DND-41 (cell line): Measurements from ENCODE around the gene RFNG.

Experiments used
- ATAC-seq: fragments of 200-7000 bp; cut with Tn5 transposase; 3 replicates; pipeline ENCODE4 v1.9.1; 2021; ENCODE audit warnings: low read depth; ENCODE audit not compliant: insufficient read depth
- DNase-seq: peaks from one replicate; pipeline ENCODE4 v3.0.0-alpha.2; 2020
- H2AFZ ChIP-seq: 2 replicates; pipeline ENCODE4 v1.6.0; 2012; ENCODE audit warnings: low read depth, low read length
- H3K27ac ChIP-seq: 2 replicates; pipeline ENCODE4 v1.5.1; 2012; ENCODE audit warnings: low read length, inconsistent platforms
- H3K27me3 ChIP-seq: fragments of 200-600 bp; sonication (generic); 2 replicates; pipeline ENCODE4 v1.6.0; 2012; ENCODE audit warnings: low read length, mild to moderate bottlenecking, inconsistent platforms; ENCODE audit not compliant: insufficient read depth, poor library complexity
- H3K36me3 ChIP-seq: 2 replicates; pipeline ENCODE4 v1.5.1; 2012; ENCODE audit warnings: low read length, inconsistent platforms; ENCODE audit not compliant: insufficient read depth
- H3K4me1 ChIP-seq: 2 replicates; pipeline ENCODE4 v1.5.1; 2012; ENCODE audit warnings: mild to moderate bottlenecking, low read length; ENCODE audit not compliant: insufficient read depth
- H3K4me2 ChIP-seq: 2 replicates; pipeline ENCODE4 v1.6.0; 2012; ENCODE audit warnings: mild to moderate bottlenecking, moderate library complexity, low read length, inconsistent platforms; ENCODE audit not compliant: insufficient read depth
- H3K4me3 ChIP-seq, 2 experiments: fragments of 200-600 bp in 1 of 2; shearing (Covaris generic) in 1 of 2; 2 replicates each; pipeline ENCODE4 v1.5.1; 2012 to 2016; ENCODE audit warnings: inconsistent platforms in 2 of 2, low read length in 2 of 2, mild to moderate bottlenecking in 2 of 2, low read depth in 1 of 2, moderate library complexity in 1 of 2
- H3K79me2 ChIP-seq: 2 replicates; pipeline ENCODE4 v1.6.0; 2012; ENCODE audit warnings: low read length, inconsistent platforms; ENCODE audit not compliant: insufficient read depth
- H3K9ac ChIP-seq: 2 replicates; pipeline ENCODE4 v1.6.0; 2012; ENCODE audit warnings: low read depth, mild to moderate bottlenecking, inconsistent platforms, low read length, moderate library complexity
- H3K9me3 ChIP-seq: 2 replicates; pipeline ENCODE4 v1.5.1; 2012; ENCODE audit warnings: low read length, moderate library complexity, mild to moderate bottlenecking, inconsistent platforms; ENCODE audit not compliant: insufficient read depth, severe bottlenecking
- H4K20me1 ChIP-seq: 2 replicates; pipeline ENCODE4 v1.6.0; 2012; ENCODE audit warnings: low read length; ENCODE audit not compliant: insufficient read depth
- EZH2 ChIP-seq: IDR thresholded peaks from 3 replicates; pipeline ENCODE4 v1.6.1; 2012; ENCODE audit warnings: borderline replicate concordance, low read depth, mild to moderate bottlenecking, moderate library complexity, low read length, inconsistent platforms; ENCODE audit not compliant: severe bottlenecking
- TF ChIP-seq, protein P1 (sequence below): IDR thresholded peaks from 2 replicates; pipeline ENCODE4 v1.5.1; 2012; ENCODE audit warnings: borderline replicate concordance, low read length, moderate library complexity, mild to moderate bottlenecking; ENCODE audit not compliant: poor library complexity, severe bottlenecking; ENCODE audit errors: extremely low read depth

The RFNG gene

DNA sequence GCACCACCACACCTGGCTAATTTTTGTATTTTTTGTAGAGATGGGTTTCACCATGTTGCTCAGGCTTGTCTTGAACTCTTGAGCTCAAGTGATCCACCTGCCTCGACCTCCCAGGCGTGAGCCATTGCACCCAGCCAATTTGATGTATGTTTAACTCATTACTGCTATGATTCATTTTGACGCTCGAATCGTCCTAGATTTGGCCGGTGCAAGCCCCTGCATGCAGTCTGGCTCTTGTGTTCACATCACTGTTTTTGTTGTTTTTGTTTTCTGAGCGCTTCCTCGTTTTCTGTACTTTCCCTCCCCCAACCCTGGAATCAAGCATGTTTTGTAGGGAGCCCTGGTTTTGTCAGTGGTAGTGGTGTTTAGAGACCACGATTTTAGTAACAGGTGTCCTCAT is 21.8 kb upstream of the RFNG start:
- ATAC-seq (no peak), DNase-seq (no peak)
- no peak for TF ChIP-seq EZH2
- Histone ChIP-seq H3K4me3 (no peak overlapping the region), H3K27ac (no peak overlapping the region), H4K20me1 (peaks cover 18% of the 10 kb centered on the region), H3K9me3 (no peaks in the 10 kb centered on the region), H3K4me2 (no peak overlapping the region), H2AFZ (no peak overlapping the region), H3K36me3 (peaks cover 8% of the 10 kb centered on the region), H3K4me1 (no peaks in the 10 kb centered on the region), H3K79me2 (no peaks in the 10 kb centered on the region), H3K27me3 (no peaks in the 10 kb centered on the region), H3K9ac (no peak overlapping the region)

DNA sequence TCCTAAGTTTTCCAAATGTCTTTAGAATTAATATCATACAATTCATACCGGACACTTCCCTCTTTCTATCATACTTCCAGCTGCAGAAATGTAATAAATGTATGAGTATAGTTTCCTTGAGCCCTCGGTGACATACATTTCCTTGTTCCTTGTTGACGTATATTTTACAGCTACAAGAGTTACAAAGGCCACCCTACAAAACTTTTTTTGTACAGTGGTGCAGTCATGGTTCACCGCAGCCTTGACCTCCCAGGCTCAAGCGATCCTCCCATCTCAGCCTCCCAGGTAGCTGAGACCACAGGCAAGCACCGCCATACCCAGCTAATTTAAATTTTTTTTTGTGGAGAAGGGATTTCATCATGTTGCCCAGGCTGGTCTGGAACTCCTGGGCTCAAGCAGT is 21.2 kb upstream of the RFNG start:
- Histone ChIP-seq H4K20me1 (peaks cover 15% of the 10 kb centered on the region), H3K36me3 (peaks cover 2% of the 10 kb centered on the region), H3K27me3 (no peaks in the 10 kb centered on the region), H3K4me3 (no peak overlapping the region), H3K27ac (no peak overlapping the region), H3K9me3 (no peaks in the 10 kb centered on the region), H3K9ac (no peak overlapping the region), H3K79me2 (no peaks in the 10 kb centered on the region), H2AFZ (no peak overlapping the region), H3K4me1 (no peaks in the 10 kb centered on the region), H3K4me2 (no peak overlapping the region)
- TF ChIP-seq, protein P1, sequence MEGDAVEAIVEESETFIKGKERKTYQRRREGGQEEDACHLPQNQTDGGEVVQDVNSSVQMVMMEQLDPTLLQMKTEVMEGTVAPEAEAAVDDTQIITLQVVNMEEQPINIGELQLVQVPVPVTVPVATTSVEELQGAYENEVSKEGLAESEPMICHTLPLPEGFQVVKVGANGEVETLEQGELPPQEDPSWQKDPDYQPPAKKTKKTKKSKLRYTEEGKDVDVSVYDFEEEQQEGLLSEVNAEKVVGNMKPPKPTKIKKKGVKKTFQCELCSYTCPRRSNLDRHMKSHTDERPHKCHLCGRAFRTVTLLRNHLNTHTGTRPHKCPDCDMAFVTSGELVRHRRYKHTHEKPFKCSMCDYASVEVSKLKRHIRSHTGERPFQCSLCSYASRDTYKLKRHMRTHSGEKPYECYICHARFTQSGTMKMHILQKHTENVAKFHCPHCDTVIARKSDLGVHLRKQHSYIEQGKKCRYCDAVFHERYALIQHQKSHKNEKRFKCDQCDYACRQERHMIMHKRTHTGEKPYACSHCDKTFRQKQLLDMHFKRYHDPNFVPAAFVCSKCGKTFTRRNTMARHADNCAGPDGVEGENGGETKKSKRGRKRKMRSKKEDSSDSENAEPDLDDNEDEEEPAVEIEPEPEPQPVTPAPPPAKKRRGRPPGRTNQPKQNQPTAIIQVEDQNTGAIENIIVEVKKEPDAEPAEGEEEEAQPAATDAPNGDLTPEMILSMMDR, result no peak
- TF ChIP-seq EZH2, result no peak
- ATAC-seq, result no peak
- DNase-seq, result no peak

DNA sequence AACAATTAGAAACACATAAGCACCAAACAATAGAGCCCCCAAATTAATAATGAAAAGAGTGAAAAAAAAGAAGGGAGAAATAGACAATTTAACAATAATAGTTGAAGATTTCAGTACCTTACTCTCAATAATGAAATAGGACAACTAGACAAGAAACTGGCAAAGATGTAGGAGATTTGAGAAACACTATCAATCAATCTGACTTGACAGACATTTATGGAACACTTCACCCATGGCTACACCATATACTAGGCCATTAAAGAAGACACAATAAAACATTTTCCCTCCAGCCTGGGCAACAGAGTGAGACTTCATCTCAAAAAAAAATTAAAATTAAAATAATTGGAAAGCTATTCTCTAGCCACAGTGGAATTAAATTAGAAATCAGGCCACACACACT is 19.0 kb upstream of the RFNG start:
- Histone ChIP-seq H2AFZ (no peak overlapping the region), H3K4me1 (peaks cover 11% of the 10 kb centered on the region), H3K79me2 (peaks cover 9% of the 10 kb centered on the region; the same call in 1 of the 2 replicates), H3K27me3 (no peaks in the 10 kb centered on the region), H3K4me3 (no peak overlapping the region), H3K36me3 (no peaks in the 10 kb centered on the region), H3K9ac (no peak overlapping the region), H4K20me1 (no peaks in the 10 kb centered on the region), H3K9me3 (no peaks in the 10 kb centered on the region), H3K27ac (no peak overlapping the region), H3K4me2 (no peak overlapping the region)
- ATAC-seq (no peak), DNase-seq (no peak)
- TF ChIP-seq, protein P1, result no peak

DNA sequence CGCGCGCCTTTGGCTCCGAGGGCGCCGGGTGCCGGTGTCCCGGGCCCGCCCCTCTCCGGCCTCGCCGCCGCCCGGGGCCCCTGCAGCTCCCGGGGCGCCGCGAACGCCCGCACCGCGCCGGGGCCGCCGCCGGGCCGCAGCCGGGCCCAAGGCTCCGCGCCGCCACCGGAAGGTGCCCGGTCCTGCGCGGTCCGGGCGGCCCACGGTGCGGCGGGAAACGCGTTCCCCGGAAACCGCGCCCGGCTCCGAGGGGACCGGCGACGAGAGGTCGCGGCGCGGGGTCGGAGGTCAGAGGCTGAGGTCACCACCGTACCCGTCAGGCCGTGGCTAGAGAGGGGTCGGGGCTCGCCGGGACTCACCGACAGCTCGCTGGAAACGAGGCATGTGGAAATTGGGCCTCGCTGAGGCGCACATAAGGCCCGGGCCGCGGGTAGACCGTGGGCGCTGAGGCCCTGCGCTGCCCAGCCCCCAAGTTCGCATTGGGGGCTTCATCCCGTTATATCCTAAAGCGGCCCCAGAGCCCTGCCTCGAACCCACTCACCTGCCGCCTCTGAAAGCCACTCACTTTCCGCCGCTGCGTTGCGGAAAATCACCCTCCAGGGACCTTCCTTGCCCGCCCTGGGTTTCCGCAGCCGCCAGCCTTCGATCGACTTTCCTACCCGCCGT is 14.2 kb upstream of the RFNG start, which contains the start of gene DUS1L:
DUS1L (minus strand) TSS at position 167 of the 666 bp plus-strand sequence. CDS start 745 bp downstream, outside the sequence.
- Histone ChIP-seq H2AFZ (peak within 1 kb of the TSS; percentile 89), H3K27me3 (no peaks in the 10 kb centered on the region), H3K79me2 (peaks cover 33% of the 10 kb centered on the region), H3K9ac (peak within 1 kb of the TSS; percentile 87), H3K27ac (peak within 1 kb of the TSS; percentile 80), H3K36me3 (peaks cover 40% of the 10 kb centered on the region), H3K4me2 (peak within 1 kb of the TSS; percentile 100), H3K4me3 (peak within 1 kb of the TSS; percentile 75 to 97), H3K9me3 (no peaks in the 10 kb centered on the region), H3K4me1 (peaks cover 43% of the 10 kb centered on the region), H4K20me1 (peaks cover 34% of the 10 kb centered on the region)
- no peak for TF ChIP-seq EZH2
- TF ChIP-seq, protein P1, result no peak
- ATAC-seq, result peak; percentile 78
- peak; percentile 73 for DNase-seq
